ENCODE results near the gene CDC20B. TPM values are rescaled to one million over a fixed set of nuclear protein-coding genes. Genes with fewer than 3 reads are reported as not detected.

Gene CDC20B
- total and polyA plus RNA-seq, 7 donors, result not detected

DNA sequence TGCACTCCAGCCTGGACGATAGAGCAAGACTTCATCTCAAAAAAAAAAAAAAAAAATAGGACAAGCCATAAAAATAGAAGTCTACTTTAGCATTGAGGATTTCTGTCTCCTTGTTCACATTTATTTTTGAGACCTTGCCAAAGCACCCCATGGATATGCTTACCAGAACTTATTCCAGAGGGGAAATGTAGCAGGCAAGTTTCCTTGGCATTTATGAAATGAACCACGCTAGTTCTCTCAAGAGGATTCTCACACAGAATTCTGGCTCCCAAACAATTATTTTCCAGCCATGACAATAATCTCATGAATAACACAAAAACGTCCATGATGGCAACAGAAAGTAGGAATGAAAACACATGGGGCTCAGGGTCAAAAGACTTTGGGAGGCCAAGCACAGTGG is 36.5 kb downstream of the CDC20B start:
- ATAC-seq, result no peak
- no peaks in the 10 kb centered on the region for H3K4me1 ChIP-seq
- no peak for TF ChIP-seq CTCF (IDR thresholded peaks at IDR 0.05)
- DNase-seq, result no peak
- intact Hi-C loops (cut with DNase I), result no loop called here
- WGBS, 3 donors, result 17 to 34% (median 19%) methylated on average over 3 of the region's 3 CpGs
- no peak overlapping the region for H3K27ac ChIP-seq
- no peaks in the 10 kb centered on the region for H3K27me3 ChIP-seq (ENCODE audit: insufficient read depth in 3 of 3, low read length in 2 of 3)
- no peaks in the 10 kb centered on the region for H3K9me3 ChIP-seq
- H3K4me3 ChIP-seq, result no peak overlapping the region
- H3K36me3 ChIP-seq (ENCODE audit: insufficient read depth in 1 of 2, low read depth in 1 of 2), result no peaks in the 10 kb centered on the region

DNA sequence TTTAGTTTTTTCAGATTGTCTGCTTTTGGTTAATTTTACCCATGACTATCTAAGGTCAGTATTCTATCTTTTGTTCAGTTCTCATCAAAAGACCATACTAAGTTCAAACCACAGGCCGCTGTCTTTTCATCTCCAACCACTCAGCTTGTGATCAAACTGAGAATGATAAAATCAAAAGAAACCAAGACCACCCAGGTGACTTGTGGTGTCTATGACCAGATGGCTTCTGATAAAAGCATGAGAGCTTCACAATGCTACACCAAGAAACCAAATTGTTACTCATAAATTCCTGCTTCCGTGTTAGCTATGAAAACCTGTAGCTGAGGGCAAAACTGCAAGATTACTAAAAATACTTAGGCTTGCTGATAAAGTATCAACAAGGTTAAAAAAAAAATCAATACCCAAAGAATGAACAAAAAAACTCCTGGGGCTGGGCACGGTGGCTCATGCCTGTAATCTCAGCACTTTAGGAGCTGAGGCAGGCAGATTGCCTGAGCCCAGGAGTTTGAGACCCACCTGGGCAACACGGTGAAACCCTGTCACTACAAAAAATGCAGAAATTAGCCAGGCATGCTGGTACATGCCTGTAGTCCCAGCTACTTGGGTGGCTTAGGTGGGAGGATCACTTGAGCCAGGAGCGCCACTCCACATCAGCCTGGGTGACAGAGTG is 38.8 kb downstream of the CDC20B start:
- Histone ChIP-seq H3K27me3 (ENCODE audit: insufficient read depth in 3 of 3, low read length in 2 of 3) (no peaks in the 10 kb centered on the region), H3K9me3 (no peaks in the 10 kb centered on the region), H3K4me1 (no peaks in the 10 kb centered on the region), H3K36me3 (ENCODE audit: insufficient read depth in 1 of 2, low read depth in 1 of 2) (no peaks in the 10 kb centered on the region), H3K27ac (no peak overlapping the region), H3K4me3 (no peak overlapping the region)
- 77 to 84% (median 80%) methylated on average over 5 of the region's 5 CpGs for WGBS, 3 donors
- no peak for ATAC-seq
- no peak for DNase-seq
- intact Hi-C loops (cut with DNase I), result no loop called here
- TF ChIP-seq CTCF (IDR thresholded peaks at IDR 0.05), result no peak

GRCh38 chr5:55123365-55123764 is 49.6 kb downstream of the CDC20B start:
- WGBS, 3 donors, result 67 to 70% (median 69%) methylated on average over 3 of the region's 3 CpGs
- no peak for TF ChIP-seq CTCF (IDR thresholded peaks at IDR 0.05)
- DNase-seq, result no peak
- intact Hi-C loops (cut with DNase I), result no loop called here
- Histone ChIP-seq H3K9me3 (no peaks in the 10 kb centered on the region), H3K27ac (no peak overlapping the region), H3K4me3 (no peak overlapping the region), H3K27me3 (ENCODE audit: insufficient read depth in 3 of 3, low read length in 2 of 3) (no peaks in the 10 kb centered on the region), H3K36me3 (ENCODE audit: insufficient read depth in 1 of 2, low read depth in 1 of 2) (no peaks in the 10 kb centered on the region), H3K4me1 (no peaks in the 10 kb centered on the region)
- no peak for ATAC-seq

GRCh38 chr5:55114061-55114460 is 58.9 kb downstream of the CDC20B start:
- H3K4me1 ChIP-seq, result no peaks in the 10 kb centered on the region
- H3K36me3 ChIP-seq (ENCODE audit: insufficient read depth in 1 of 2, low read depth in 1 of 2), result no peaks in the 10 kb centered on the region
- no peak for TF ChIP-seq CTCF (IDR thresholded peaks at IDR 0.05)
- intact Hi-C loops (cut with DNase I), result no loop called here
- no peak overlapping the region for H3K4me3 ChIP-seq
- H3K9me3 ChIP-seq, result no peaks in the 10 kb centered on the region
- WGBS, 3 donors, result 63 to 73% (median 64%) methylated on average over 3 of the region's 3 CpGs
- ATAC-seq (no peak), DNase-seq (no peak)
- peaks cover 0 to 3% (median 0%) of the 10 kb centered on the region in 3 donors for H3K27me3 ChIP-seq (ENCODE audit: insufficient read depth in 3 of 3, low read length in 2 of 3)
- H3K27ac ChIP-seq, result no peak overlapping the region

DNA sequence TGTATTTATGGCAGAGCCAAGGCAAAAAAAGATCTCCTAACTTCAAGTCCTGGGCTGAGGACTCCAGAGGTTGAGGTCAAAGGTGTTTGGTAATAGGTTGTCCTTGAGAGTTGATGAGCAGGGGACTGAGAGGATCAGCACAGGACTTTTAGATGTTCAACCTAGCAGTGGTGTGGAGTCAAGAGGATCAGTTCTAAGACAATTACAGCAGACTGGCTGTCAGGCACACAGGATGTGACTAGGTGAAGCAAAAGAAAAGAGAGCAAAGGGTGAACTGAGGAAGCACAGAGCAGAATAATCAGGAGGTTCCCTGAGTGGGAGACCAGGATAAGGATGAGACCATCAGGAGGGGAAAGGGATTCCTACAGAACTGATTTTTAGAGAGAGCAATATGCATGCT is 59.6 kb downstream of the CDC20B start:
- Histone ChIP-seq H3K27me3 (ENCODE audit: insufficient read depth in 3 of 3, low read length in 2 of 3) (peaks cover 0 to 3% (median 0%) of the 10 kb centered on the region in 3 donors), H3K9me3 (no peaks in the 10 kb centered on the region), H3K4me3 (no peak overlapping the region), H3K36me3 (ENCODE audit: insufficient read depth in 1 of 2, low read depth in 1 of 2) (no peaks in the 10 kb centered on the region), H3K4me1 (no peaks in the 10 kb centered on the region), H3K27ac (no peak overlapping the region)
- ATAC-seq (no peak), DNase-seq (no peak)
- TF ChIP-seq CTCF (IDR thresholded peaks at IDR 0.05), result no peak
- intact Hi-C loops (cut with DNase I), result no loop called here

Measured in psoas muscle (tissue), 8 donors.